Measurements from ENCODE around the gene APOL3. TPM values are rescaled to one million over a fixed set of nuclear protein-coding genes. Genes with fewer than 3 reads are reported as not detected.
"Not testable (repeated sequence)": the region's sequence is repeated elsewhere in the genome, so short reads cannot be mapped to it uniquely, and the experiment has no call there.

Gene APOL3
- total RNA-seq, 1 experiment from 2014 or later, result 19.3 TPM

DNA sequence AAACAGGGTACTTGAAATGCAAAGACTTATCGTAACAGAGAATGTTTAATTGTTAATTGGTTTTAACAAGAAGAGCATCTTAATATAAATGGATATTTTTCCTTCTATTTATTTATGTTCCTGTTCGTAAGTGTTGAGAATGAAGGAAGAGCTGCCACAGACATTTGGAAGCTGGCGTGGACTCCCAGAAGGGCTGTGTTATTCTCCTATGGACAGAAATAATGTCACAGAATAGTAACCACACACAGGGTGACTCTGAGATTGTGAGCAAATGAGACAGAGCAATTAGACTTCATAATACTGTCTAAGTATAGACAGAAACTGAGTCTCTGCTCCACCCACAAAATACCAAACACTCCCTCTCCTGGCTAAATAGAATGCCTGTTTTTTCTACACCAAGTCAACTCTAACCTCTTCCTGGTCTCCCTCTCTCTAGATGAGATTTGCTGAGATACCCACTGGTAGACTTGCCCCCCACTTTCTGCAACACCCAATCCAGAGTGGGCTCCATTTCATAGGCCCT lies 6.1 kb downstream of the APOL3 start:
- Histone ChIP-seq H2AFZ (no peak overlapping the region), H3K4me3 (no peak overlapping the region), H3K27ac (no peak overlapping the region), H3F3A (ENCODE audit: insufficient read depth, low read depth) (no peaks in the 10 kb centered on the region; the same call in 1 of the 2 replicates), H3K79me2 (ENCODE audit: low read depth) (no peaks in the 10 kb centered on the region), H3K36me3 (ENCODE audit: low read depth) (no peaks in the 10 kb centered on the region), H3K27me3 (ENCODE audit: insufficient read depth, low read depth) (no peaks in the 10 kb centered on the region), H4K20me1 (ENCODE audit: insufficient read depth) (no peaks in the 10 kb centered on the region), H3K9me2 (ENCODE audit: insufficient read depth) (no peaks in the 10 kb centered on the region), H3K9me3 (ENCODE audit: insufficient read depth, low read depth) (no peaks in the 10 kb centered on the region), H3K4me1 (replicated peaks; ENCODE audit: insufficient read depth) (peaks cover 7% of the 10 kb centered on the region; the same call in 1 of the 2 replicates), H3K4me2 (no peak overlapping the region)
- no TSS peak for BruUV-seq (replicated peaks)
- TF ChIP-seq, protein P1, sequence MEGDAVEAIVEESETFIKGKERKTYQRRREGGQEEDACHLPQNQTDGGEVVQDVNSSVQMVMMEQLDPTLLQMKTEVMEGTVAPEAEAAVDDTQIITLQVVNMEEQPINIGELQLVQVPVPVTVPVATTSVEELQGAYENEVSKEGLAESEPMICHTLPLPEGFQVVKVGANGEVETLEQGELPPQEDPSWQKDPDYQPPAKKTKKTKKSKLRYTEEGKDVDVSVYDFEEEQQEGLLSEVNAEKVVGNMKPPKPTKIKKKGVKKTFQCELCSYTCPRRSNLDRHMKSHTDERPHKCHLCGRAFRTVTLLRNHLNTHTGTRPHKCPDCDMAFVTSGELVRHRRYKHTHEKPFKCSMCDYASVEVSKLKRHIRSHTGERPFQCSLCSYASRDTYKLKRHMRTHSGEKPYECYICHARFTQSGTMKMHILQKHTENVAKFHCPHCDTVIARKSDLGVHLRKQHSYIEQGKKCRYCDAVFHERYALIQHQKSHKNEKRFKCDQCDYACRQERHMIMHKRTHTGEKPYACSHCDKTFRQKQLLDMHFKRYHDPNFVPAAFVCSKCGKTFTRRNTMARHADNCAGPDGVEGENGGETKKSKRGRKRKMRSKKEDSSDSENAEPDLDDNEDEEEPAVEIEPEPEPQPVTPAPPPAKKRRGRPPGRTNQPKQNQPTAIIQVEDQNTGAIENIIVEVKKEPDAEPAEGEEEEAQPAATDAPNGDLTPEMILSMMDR (conservative IDR thresholded peaks at IDR 0.05), result no peak
- no peak for TF ChIP-seq EZH2 (IDR thresholded peaks at IDR 0.05; ENCODE audit: low read depth)
- DNase-seq, result no peak
- intact Hi-C loops (cut with micrococcal nuclease; ENCODE audit: unreplicated experiment), result no loop called here
- CTCF ChIA-PET, result no interaction called here
- POLR2A ChIA-PET (ENCODE audit: unreplicated experiment), result no interaction called here

DNA sequence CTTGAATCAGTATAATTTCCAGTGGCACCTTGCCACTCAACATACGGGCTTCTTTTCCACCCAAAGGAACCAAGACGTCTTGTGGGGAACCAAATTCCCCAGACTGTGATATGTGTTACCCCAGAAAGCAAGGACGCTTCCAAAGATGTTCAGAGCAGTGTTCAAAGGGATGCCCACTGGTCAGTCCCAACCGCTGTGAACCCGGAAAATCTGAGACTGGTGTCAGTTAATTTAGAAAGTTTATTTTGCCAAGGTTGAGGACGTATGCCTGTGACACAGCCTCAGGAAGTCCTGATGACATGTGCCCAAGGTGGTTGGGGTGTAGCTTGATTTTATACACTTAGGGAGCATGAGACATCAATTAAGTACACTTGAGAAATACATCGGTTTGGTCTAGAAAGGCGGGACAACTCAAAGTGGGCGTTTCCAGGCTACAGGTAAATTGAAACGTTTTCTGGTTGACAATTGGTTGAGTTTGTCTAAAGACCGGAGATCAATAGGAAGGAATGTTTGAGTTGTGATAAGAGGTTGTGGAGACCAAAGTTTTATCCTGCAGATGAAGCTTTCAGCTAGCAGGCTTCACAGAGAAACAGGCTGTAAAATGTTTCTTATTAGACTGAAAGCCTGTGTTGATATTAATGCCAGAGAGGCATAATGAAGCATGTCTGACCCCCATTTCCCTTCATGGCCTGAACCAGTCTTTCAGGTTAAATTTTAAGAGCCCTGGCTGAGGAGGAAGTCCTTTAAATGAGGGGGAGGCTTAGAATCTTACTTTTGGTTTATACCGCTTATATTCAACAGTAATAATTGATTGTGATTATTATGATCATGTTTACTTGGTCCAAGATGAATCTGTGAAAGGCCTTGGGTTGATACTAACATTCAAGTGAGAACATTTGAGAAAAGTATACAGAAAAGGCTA lies 6.8 kb downstream of the APOL3 start:
- Histone ChIP-seq H3K9me3 (ENCODE audit: insufficient read depth, low read depth) (no peaks in the 10 kb centered on the region), H3K27me3 (ENCODE audit: insufficient read depth, low read depth) (no peaks in the 10 kb centered on the region), H3F3A (ENCODE audit: insufficient read depth, low read depth) (no peaks in the 10 kb centered on the region; the same call in 1 of the 2 replicates), H3K79me2 (ENCODE audit: low read depth) (no peaks in the 10 kb centered on the region), H3K36me3 (ENCODE audit: low read depth) (no peaks in the 10 kb centered on the region), H4K20me1 (ENCODE audit: insufficient read depth) (no peaks in the 10 kb centered on the region), H3K4me3 (no peak overlapping the region), H3K4me2 (no peak overlapping the region), H3K4me1 (replicated peaks; ENCODE audit: insufficient read depth) (peaks cover 7% of the 10 kb centered on the region; the same call in 1 of the 2 replicates), H3K9me2 (ENCODE audit: insufficient read depth) (no peaks in the 10 kb centered on the region), H2AFZ (no peak overlapping the region), H3K27ac (no peak overlapping the region)
- intact Hi-C loops (cut with micrococcal nuclease; ENCODE audit: unreplicated experiment), result no loop called here
- ChIA-PET POLR2A (ENCODE audit: unreplicated experiment) (no interaction called here), CTCF (no interaction called here)
- no TSS peak for BruUV-seq (replicated peaks)
- DNase-seq, result no peak
- TF ChIP-seq, protein P1 (conservative IDR thresholded peaks at IDR 0.05), result no peak
- no peak for TF ChIP-seq EZH2 (IDR thresholded peaks at IDR 0.05; ENCODE audit: low read depth)

DNA sequence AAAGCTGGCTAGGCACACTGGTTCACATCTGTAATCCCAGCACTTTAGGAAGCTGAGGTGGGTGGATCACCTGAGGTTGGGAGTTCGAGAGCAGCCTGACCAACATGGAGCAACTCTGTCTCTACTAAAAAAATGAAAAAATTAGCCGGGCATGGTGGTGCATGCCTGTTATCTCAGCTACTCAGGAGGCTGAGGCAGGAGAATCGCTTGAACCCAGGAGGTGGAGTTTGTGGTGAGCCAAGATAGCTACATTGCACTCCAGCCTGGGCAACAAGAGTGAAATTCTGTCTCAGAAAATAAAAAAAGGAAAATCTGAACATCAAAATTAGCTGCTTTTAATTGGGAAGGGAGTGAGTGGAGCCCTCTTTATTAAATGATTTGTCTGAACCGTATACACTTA lies 7.7 kb downstream of the APOL3 start:
- intact Hi-C loops (cut with micrococcal nuclease; ENCODE audit: unreplicated experiment); H3K4me2 ChIP-seq; H3F3A ChIP-seq (ENCODE audit: insufficient read depth, low read depth); H3K9me2 ChIP-seq (ENCODE audit: insufficient read depth); BruUV-seq (replicated peaks); H3K79me2 ChIP-seq (ENCODE audit: low read depth); H3K27ac ChIP-seq; H2AFZ ChIP-seq; POLR2A ChIA-PET (ENCODE audit: unreplicated experiment); H3K27me3 ChIP-seq (ENCODE audit: insufficient read depth, low read depth); H3K4me3 ChIP-seq; H3K4me1 ChIP-seq (replicated peaks; ENCODE audit: insufficient read depth); H3K9me3 ChIP-seq (ENCODE audit: insufficient read depth, low read depth); DNase-seq; H4K20me1 ChIP-seq (ENCODE audit: insufficient read depth); CTCF ChIA-PET; H3K36me3 ChIP-seq (ENCODE audit: low read depth): not testable (repeated sequence)

Data from PC-9 (cell line).